Activated CD4-positive, alpha-beta T cell treated with anti-CD3 and anti-CD28 coated beads, Interleukin-2, amount 50 U/mL, for 16 hours (primary cell): ENCODE results near the gene CAMTA1.
A peak's percentile ranks its signal among the peaks of the same experiment; 100 is the strongest.

Experiments used
- DNase-seq: peaks from one replicate; pipeline ENCODE4 v3.0.0-alpha.2; 2020

Gene CAMTA1

GRCh38 chr1:6885426-6885825 lies 100.2 kb downstream of the CAMTA1 start:
- DNase-seq, result no peak

DNA sequence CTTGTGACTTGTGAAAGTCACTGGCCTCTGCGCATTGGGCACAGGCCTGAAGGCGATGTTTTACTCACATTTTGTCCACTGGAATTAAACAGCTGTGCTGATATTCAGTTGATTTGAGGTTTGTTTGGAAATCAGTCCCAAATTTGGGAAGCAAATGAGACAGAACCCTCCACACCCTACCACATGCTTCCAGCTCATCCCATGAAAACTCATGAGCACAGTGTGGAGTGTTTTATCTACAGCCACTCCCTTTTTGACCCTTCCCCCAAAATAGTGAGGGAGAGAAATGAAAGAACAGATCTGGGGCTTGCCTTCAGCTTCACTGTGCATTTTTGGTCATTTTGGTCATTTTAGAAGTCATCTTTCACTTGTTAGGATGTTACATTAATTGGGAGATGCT lies 101.3 kb downstream of the CAMTA1 start:
- DNase-seq, result no peak

- no peak for DNase-seq
These were observed 103.0 kb downstream of the CAMTA1 start for GRCh38 chr1:6888268-6888667.

DNA sequence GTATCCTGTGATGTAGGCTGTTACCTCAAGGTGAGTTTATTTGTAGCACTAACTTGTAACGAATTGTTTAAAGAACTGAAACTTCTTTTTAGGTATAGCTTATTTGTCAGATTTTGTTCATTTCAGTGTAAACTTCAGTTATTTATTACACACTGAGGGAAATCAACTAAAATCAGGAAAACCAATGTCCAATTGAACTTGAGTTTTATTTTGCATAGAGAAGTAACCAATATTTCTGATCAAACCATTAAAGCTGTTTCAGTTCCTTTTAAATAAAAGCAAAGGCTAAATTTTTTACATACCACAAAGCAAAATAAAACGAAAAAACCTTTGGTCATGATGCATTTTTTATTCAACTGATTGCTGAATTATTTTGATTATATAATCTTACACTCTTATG lies 103.6 kb downstream of the CAMTA1 start:
- no peak for DNase-seq

- peak; percentile 39 for DNase-seq
These were observed 104.7 kb downstream of the CAMTA1 start for GRCh38 chr1:6889875-6890480.

- DNase-seq, result no peak
These were observed 105.4 kb downstream of the CAMTA1 start for GRCh38 chr1:6890686-6891085.

GRCh38 chr1:6891781-6892579 lies 106.7 kb downstream of the CAMTA1 start:
- no peak for DNase-seq

DNA sequence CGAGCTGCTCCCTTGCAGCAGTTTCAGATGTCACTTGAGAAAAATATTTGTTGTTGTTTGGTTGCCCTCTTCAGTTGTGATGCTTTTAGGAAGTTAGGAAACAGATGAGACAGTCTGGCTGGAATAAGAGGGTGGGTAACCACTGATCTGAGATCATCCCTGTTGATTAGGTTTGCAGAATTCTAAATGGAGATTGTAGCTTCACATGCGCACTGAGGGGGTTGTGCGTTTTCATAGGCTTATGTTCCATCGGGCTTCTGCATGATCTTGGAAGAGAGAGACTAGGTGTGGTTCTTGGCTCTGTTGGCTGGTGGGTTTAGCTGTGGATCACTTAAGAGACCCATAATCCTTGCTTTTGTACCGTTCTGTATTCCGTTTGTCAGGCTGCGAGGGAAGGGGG lies 108.1 kb downstream of the CAMTA1 start:
- no peak for DNase-seq

- no peak for DNase-seq
These were observed 111.9 kb downstream of the CAMTA1 start for GRCh38 chr1:6897138-6897537.

DNA sequence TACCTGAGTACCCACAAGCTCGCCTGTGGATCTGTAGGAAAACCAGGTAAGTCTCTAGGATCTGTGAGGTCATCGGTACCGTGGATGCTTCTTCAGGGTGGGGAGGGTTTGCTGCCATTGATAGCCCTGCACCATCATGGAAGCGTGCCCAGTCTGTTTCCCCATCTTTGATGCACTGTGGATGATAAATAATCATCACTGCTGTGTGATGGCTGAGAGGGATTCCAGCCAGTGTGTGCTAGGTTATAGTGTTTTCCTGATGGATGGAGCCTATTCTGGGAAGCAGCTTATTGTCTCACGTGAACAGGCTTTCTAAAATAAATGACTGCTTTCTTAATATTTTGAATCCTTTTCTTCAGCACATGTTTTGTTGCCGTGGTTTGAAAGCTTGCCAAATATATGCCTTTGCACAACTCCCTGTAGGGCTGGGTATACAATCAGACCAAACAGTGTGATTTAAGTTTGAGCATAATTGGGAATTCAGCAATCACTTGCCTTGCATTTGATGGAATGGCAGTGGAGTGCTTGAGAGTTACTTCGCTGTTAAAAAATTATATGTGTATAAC lies 113.8 kb downstream of the CAMTA1 start:
- no peak for DNase-seq

DNA sequence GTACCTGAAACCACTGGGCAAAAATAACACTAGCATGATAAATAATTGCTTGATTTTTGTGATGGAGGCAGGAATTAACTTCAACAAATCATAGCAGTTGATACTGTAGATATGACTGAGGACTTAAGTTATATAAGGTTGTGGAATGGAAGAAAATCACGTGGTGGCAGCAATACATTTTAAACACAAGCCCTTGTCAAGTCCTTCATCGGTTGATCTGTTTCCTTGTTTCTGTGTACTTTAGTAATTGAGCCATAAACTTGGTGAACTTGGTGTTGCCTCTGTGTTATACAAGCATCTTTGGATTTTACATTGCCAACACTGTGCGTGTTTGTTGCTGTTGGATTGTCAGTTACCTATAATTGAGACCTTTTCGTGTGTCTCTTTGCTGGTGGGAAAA lies 114.4 kb downstream of the CAMTA1 start:
- no peak for DNase-seq

GRCh38 chr1:6902153-6902552 lies 116.9 kb downstream of the CAMTA1 start:
- no peak for DNase-seq

DNA sequence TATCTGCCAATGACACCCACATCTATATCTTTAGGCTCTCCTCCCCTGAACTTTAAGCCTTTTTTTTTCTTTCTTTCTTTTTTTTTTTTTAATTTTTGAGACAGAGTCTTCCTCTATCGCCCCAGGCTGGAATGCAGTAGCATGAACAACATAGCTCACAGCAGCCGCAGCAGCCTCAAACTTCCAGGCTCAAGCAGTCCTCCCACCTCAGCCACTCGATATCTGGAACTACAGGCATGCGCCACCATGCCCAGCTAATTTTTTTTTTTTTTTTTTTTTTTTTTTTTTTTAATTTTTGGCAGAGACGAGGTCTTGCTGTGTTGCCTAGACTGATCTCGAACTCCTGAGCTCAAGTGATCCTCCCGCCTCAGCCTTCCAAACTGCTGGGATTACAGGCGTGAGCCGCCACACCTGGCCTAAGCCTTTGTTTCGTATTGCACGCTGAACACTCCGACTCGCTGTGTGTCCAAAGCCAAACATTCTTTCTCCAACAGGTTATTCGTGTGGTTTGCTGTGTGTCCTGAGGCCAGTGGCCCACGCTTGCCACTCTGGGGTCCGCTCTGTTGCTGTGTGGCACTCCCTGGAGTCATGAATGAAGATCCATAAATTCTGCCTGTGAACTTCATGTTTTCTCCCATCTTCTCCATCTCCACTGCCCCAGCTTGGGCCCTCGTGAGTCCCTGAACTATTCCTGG lies 119.4 kb downstream of the CAMTA1 start:
- no peak for DNase-seq

GRCh38 chr1:6905331-6905730 lies 120.1 kb downstream of the CAMTA1 start:
- no peak for DNase-seq

GRCh38 chr1:6905790-6906189 lies 120.5 kb downstream of the CAMTA1 start:
- DNase-seq, result no peak

DNA sequence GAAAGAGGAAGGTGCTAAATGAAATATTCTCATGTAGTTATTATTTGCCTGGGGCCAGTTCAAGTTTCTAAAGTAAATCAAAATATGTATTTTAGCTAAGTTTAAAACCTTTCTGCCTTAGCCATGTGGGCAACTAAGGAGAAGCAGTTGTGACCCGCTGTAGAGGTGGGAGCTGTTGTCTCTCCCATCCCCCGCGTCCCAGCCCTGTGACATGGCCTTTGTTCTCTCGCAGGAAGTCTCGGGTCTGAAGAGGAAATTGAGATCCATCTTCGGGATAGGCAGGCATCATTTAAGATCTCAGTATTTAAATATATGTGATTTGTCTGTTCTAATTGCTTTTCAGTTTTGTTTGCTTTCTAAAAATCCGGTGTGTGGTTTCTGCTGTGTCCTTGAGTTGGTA lies 121.5 kb downstream of the CAMTA1 start:
- DNase-seq, result no peak

GRCh38 chr1:6907201-6907600 lies 121.9 kb downstream of the CAMTA1 start:
- no peak for DNase-seq

GRCh38 chr1:6907676-6908434 lies 122.6 kb downstream of the CAMTA1 start:
- DNase-seq, result no peak

DNA sequence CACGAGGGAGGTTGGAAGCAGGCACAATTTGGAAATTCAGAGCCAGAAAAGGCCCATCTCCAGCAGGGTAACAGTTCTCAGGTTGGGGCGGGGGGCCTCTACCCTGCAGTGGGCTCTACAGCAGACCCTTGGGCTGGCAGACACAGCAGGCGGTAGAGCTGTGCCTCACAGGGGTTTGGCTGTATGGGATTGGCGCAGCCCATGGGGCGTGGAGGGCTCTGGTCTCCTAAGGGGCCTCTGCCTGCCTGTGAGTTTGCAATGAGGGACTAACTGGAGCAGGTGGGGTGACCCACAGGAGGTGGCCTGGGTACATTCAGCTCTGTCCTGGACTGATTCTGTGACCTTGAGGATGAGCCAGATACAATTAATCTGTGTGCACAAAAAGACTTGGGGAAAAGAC lies 124.1 kb downstream of the CAMTA1 start:
- DNase-seq, result no peak

GRCh38 chr1:6909857-6910256 lies 124.6 kb downstream of the CAMTA1 start:
- no peak for DNase-seq

DNA sequence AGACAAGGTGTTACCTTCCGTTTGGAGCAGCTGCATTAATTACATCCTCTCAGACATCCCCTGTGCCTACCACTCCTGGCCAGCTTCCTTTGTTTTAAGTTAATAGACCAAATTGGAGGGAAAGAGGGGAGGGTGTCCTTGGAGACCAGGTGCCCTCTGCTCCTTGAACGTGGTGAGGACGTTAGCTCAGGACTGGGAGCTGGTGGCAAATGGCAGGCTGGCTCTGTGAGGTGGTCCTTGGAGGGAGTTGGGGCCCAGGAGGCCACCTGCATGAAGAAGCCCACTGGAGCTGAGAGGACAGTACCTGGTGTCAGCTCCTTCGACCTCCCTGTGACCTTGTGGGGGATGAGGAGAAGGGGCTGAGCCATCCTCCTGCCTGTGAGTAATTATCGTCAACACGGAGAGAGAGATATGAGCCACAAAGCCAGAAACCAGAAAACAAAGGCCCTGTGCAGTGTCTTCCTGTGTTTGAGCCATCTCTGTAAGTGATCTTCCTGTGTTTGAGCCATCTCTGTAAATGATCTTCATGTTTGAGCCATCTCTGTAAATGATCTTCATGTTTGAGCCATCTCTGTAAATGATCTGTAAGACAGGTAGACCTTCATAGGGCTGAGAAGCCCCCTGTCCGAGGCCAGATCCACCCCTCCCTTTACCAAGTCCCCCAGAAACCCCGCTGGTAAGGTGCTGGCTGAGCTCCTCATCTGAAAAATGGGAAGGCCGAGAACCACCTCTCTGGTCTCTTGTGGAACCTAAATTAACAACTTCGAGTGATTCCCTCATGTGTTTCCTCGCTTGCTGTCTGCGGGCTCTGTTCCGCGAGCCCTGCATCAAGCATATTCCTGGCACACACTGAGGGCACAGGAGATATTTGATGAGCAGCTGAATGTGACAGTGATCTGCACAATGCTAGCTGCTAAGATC lies 126.0 kb downstream of the CAMTA1 start:
- no peak for DNase-seq

- DNase-seq, result no peak
These were observed 126.7 kb downstream of the CAMTA1 start for GRCh38 chr1:6911974-6912373.
